ENCODE results near the gene KCTD7. TPM values are rescaled to one million over a fixed set of nuclear protein-coding genes. Genes with fewer than 3 reads are reported as not detected.
"Not testable (repeated sequence)": the region's sequence is repeated elsewhere in the genome, so short reads cannot be mapped to it uniquely, and the experiment has no call there.

The KCTD7 gene
- total and polyA plus RNA-seq, 12 donors, result 6.7 to 13.6 (median 8.1) TPM

DNA sequence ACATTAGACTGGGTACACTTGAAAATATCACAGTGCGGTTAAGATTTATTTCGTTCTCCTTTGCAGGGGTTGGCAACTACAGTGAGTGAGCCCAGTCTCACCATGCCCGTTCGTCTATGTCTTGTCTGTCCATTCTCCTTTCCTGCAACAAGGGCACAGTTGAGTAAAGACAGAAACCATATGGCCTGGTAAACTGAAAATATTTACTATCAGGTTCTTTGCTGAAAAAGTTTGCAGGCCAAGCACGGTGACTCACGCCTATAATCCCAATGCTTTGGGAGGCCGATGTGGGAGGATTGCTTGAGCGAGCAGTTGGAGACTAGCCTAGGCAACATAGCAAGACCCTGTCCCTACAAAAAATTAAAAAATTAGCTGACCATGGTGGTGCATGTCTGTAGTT is 11.4 kb upstream of the KCTD7 start:
- no peaks in the 10 kb centered on the region for H3K4me1 ChIP-seq
- ATAC-seq (no peak), DNase-seq (no peak)
- TF ChIP-seq, protein P1, sequence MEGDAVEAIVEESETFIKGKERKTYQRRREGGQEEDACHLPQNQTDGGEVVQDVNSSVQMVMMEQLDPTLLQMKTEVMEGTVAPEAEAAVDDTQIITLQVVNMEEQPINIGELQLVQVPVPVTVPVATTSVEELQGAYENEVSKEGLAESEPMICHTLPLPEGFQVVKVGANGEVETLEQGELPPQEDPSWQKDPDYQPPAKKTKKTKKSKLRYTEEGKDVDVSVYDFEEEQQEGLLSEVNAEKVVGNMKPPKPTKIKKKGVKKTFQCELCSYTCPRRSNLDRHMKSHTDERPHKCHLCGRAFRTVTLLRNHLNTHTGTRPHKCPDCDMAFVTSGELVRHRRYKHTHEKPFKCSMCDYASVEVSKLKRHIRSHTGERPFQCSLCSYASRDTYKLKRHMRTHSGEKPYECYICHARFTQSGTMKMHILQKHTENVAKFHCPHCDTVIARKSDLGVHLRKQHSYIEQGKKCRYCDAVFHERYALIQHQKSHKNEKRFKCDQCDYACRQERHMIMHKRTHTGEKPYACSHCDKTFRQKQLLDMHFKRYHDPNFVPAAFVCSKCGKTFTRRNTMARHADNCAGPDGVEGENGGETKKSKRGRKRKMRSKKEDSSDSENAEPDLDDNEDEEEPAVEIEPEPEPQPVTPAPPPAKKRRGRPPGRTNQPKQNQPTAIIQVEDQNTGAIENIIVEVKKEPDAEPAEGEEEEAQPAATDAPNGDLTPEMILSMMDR (IDR thresholded peaks at IDR 0.05), result no peak
- H3K4me3 ChIP-seq, result no peak overlapping the region
- no peaks in the 10 kb centered on the region for H3K36me3 ChIP-seq
- no peaks in the 10 kb centered on the region for H3K27me3 ChIP-seq
- intact Hi-C loops (cut with DNase I), result loop anchor here in 1 of 10 donors (2.0 kb wide), 1 partner anchor 22 kb away; no protein-coding TSS in a partner anchor
- WGBS, 2 donors, result 79 to 82% methylated on average over 8 of the region's 8 CpGs
- H3K27ac ChIP-seq, result no peak overlapping the region
- H3K9me3 ChIP-seq, result no peaks in the 10 kb centered on the region

DNA sequence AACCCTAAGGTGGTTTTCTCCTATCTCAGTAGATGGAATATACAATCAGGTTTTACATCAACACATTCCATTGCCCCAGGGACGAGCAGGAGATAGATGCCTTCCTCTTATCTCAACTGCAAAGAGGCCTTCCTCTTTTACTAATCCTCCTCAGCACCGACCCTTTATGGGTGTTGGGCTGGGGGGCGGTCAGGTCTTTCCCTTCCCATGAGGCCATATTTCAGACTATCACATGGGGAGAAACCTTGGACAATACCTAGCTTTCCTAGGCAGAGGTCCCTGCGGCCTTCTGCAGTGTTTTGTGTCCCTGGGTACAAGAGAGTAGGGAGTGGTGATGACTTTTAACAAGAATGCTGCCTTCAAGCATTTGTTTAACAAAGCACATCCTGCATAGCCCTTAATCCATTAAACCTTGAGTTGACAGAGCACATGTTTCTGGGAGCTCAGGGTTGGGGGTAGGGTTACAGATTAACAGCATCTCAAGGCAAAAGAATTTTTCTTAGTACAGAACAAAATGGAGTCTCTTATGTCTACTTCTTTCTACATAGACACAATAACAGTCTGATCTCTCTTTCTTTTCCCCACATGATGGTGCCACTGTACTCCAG is 9.2 kb upstream of the KCTD7 start:
- intact Hi-C loops (cut with DNase I); H3K27ac ChIP-seq; H3K4me1 ChIP-seq; DNase-seq; ATAC-seq; H3K9me3 ChIP-seq; H3K27me3 ChIP-seq; H3K36me3 ChIP-seq; H3K4me3 ChIP-seq: not testable (repeated sequence)
- WGBS, 2 donors, result 47 to 61% methylated on average over 4 of the region's 4 CpGs

DNA sequence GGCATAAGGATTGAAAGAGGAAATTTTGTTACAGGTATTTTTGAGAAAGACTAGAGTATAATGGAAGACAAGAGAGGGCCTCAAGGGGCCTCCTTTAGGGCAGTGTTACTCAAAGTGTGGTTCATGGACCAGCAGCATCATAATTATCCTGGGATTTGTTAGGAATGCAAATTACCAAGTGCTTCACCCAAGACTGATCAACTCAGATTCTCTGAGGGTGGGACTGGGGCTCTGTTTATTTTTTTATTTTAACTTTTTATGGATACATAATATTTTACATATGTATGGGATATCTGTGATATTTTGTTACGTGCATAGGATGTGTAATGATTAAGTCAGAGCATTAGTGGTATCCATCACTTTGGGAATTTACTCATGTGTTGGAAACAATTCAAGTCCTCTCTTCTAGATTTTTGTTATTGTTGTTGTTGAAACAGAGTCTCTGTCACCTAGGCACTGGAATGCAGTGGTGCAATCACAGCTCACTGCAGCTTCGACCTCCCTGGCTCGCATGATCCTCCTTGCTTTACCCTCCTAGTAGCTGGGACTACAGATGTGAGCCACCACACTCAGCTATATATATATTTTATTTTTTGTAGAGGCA is 2.2 kb upstream of the KCTD7 start:
- no peaks in the 10 kb centered on the region for H3K9me3 ChIP-seq
- intact Hi-C loops (cut with DNase I), result loop anchor here in 4 of 10 donors (5.0 kb wide), 1 partner anchor 34 kb away; no protein-coding TSS in a partner anchor
- H3K4me1 ChIP-seq, result peaks cover 0 to 32% (median 19%) of the 10 kb centered on the region in 9 donors
- peaks cover 0 to under 1% (median 0%) of the 10 kb centered on the region in 9 donors for H3K36me3 ChIP-seq
- WGBS, 2 donors, result 86% methylated on average over 3 of the region's 3 CpGs
- ATAC-seq (no peak), DNase-seq (no peak)
- H3K4me3 ChIP-seq, result no peak overlapping the region
- H3K27me3 ChIP-seq, result no peaks in the 10 kb centered on the region
- TF ChIP-seq, protein P1 (IDR thresholded peaks at IDR 0.05), result no peak
- no peak overlapping the region for H3K27ac ChIP-seq

DNA sequence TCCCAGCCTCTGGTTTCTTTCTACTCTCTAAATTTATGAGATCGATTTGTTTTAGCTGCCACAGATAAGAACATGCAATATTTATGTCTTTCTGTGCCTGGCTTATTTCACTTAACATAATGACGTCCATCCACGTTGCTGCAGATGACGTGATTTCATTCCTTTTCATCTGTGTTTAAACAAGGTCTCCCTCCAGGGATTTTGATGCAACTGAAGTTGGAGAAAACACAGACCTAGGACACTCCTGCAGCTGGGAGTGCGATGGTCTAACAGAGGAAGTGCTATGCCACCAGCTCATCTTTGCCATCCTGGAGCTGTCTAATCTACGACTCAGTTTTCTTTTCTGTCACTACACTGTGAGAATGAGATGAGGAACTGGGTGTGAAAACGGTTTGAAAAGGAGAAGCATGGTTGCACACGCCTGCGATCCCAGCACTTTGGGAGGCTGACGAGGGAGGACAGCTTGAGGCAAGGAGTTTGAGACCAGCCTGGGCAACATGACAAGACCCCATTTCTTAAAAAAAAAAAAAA is 1.5 kb upstream of the KCTD7 start:
- peak overlapping the region in 5 of 10 donors; percentile 72 to 95 (median 80) for H3K4me3 ChIP-seq
- DNase-seq, result no peak
- no peaks in the 10 kb centered on the region for H3K27me3 ChIP-seq

More for the DNA sequence above, 1.5 kb upstream of the KCTD7 start:
- WGBS, 2 donors, result 58 to 61% methylated on average over 10 of the region's 10 CpGs
- Histone ChIP-seq H3K9me3 (no peaks in the 10 kb centered on the region), H3K4me1 (peaks cover 0 to 36% (median 19%) of the 10 kb centered on the region in 9 donors), H3K27ac (peak overlapping the region in 6 of 10 donors; percentile 6 to 98 (median 96)), H3K36me3 (peaks cover 0 to 7% (median 0%) of the 10 kb centered on the region in 9 donors)
- TF ChIP-seq, protein P1 (IDR thresholded peaks at IDR 0.05), result no peak
- intact Hi-C loops (cut with DNase I), result loop anchor here in 4 of 10 donors (5.0 kb wide), 1 partner anchor 35 kb away; no protein-coding TSS in a partner anchor
- ATAC-seq, result no peak

Data from heart right ventricle (tissue), 16 donors.